ENCODE results near the gene AMACR. TPM values are rescaled to one million over a fixed set of nuclear protein-coding genes. Genes with fewer than 3 reads are reported as not detected.

Gene AMACR
- total and polyA plus RNA-seq, 10 of the 15 experiments (the other 5 are each of a cell fraction or from before 2014, with no cell fraction given): 2.6 to 20.4 (median 10.4) TPM

DNA sequence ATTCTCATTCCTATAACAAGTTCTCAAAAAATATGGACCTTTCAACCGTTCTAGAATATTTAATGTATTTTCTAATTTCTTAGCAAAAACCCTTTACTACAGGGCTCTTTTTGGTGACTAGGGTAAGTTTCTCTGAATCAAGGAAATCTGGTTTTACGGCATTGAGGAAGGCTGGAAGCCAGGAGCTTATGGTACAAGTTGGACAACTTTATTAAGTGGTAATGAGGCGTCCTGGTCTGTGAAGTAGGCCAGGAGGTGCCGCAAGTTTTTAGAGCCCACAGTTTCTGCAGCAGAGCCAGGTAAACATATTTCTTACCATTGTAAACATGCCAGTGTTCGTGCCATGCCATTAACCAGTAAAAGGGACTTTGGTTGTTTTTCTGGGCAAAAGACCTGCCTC, 49.7 kb upstream of the AMACR start (continued):
- TF ChIP-seq ZNF592 (IDR thresholded peaks at IDR 0.05): no peak
- no peak for TF ChIP-seq STAT3 (IDR thresholded peaks at IDR 0.05; ENCODE audit: low read depth, low read length)
- TF ChIP-seq ZNF217 (IDR thresholded peaks at IDR 0.05): no peak

GRCh38 chr5:34057118-34057517, 49.3 kb upstream of the AMACR start:
- no peaks in the 10 kb centered on the region for H3K4me1 ChIP-seq (ENCODE audit: control insufficient read depth, insufficient read depth, low read length)
- ChIA-PET RAD21 (ENCODE audit: unreplicated experiment) (no interaction called here), SMC1A (ENCODE audit: uncharacterized antibody, unreplicated experiment) (no interaction called here), CTCF (no interaction called here), POLR2A (no interaction called here)
- TF ChIP-seq RBBP5 (conservative IDR thresholded peaks at IDR 0.05): no peak
- TF ChIP-seq ATF7 (IDR thresholded peaks at IDR 0.05; ENCODE audit: low read depth): no peak
- no peak for TF ChIP-seq ZNF622 (IDR thresholded peaks at IDR 0.05)
- no peak for TF ChIP-seq SRF (IDR thresholded peaks at IDR 0.05; ENCODE audit: low read depth in 2 of 2, low read length in 2 of 2)
- no peak for TF ChIP-seq BMI1 (IDR thresholded peaks at IDR 0.05; ENCODE audit: borderline replicate concordance)
- no peak for TF ChIP-seq ZBTB33 (IDR thresholded peaks at IDR 0.05)
- no peak for TF ChIP-seq SIN3A (IDR thresholded peaks at IDR 0.05; ENCODE audit: low read depth, low read length)
- TF ChIP-seq ZNF592 (IDR thresholded peaks at IDR 0.05): no peak
- no peak for TF ChIP-seq ZNF384 (IDR thresholded peaks at IDR 0.05; ENCODE audit: borderline replicate concordance, low read depth, low read length)
- TF ChIP-seq NBN (IDR thresholded peaks at IDR 0.05): no peak
- no peak for TF ChIP-seq STAT3 (IDR thresholded peaks at IDR 0.05; ENCODE audit: low read depth, low read length)
- TF ChIP-seq SMAD5 (IDR thresholded peaks at IDR 0.05; ENCODE audit: low read depth): no peak
- no peak for TF ChIP-seq MTA3 (IDR thresholded peaks at IDR 0.05; ENCODE audit: borderline replicate concordance, low read length)
- TF ChIP-seq PAX8 (IDR thresholded peaks at IDR 0.05): no peak
- no peak overlapping the region for H3K27ac ChIP-seq (ENCODE audit: control insufficient read depth, insufficient read depth)
- no peak for ATAC-seq
- no peak for DNase-seq (ENCODE audit: low read depth, low spot score)
- no peaks in the 10 kb centered on the region for H4K20me1 ChIP-seq (ENCODE audit: control insufficient read depth, insufficient read depth)
- no peak for FAIRE-seq
- H2AFZ ChIP-seq (ENCODE audit: control insufficient read depth, low read depth, low read length): no peak overlapping the region
- no peaks in the 10 kb centered on the region; the same call in 2 of the 3 replicates for H3K9me3 ChIP-seq (replicated peaks; ENCODE audit: control insufficient read depth, insufficient read depth, low read length)
- H3K79me2 ChIP-seq (ENCODE audit: control insufficient read depth, insufficient read depth, low read length): no peaks in the 10 kb centered on the region
- whole genome bisulfite sequencing (ENCODE audit: insufficient coverage, insufficient replicate concordance, low lambda C conversion rate, missing lambda C conversion rate): 96% methylated on average over 3 of the region's 3 CpGs
- H3K9ac ChIP-seq (ENCODE audit: control insufficient read depth, insufficient read depth, low read length): no peak overlapping the region
- no TSS peak for BruUV-seq (replicated peaks)
- no peaks in the 10 kb centered on the region for H3K27me3 ChIP-seq (replicated peaks in 1 of 2; ENCODE audit: control insufficient read depth in 2 of 2, insufficient read depth in 2 of 2, low read length in 1 of 2)
- H3K4me3 ChIP-seq: no peak overlapping the region
- intact Hi-C loops (cut with micrococcal nuclease; ENCODE audit: unreplicated experiment): no loop called here
- H3K4me2 ChIP-seq (ENCODE audit: control insufficient read depth, insufficient read depth): no peak overlapping the region
- no peaks in the 10 kb centered on the region for H3K36me3 ChIP-seq (ENCODE audit: control insufficient read depth in 2 of 2, insufficient read depth in 2 of 2, low read length in 1 of 2)
- in situ Hi-C loops (cut with MboI): no loop called here

Data from GM12878 (cell line).